IMR-90 (cell line): ENCODE results near the gene FOXK1. TPM values are rescaled to one million over a fixed set of nuclear protein-coding genes. Genes with fewer than 3 reads are reported as not detected.

Experiments used
- ATAC-seq: fragments of 200-7000 bp; cut with Tn5 transposase; 2 replicates; pipeline ENCODE4 v1.9.1; 2020; ENCODE audit warnings: low read depth, mild to moderate bottlenecking, moderate library complexity
- BruUV-seq: library from RNA; stranded (reverse); fragments of 400-500 nt; replicated peaks from 2 replicates; lab custom pipeline; 2021; lab: Mats Ljungman, UMichigan
- CTCF ChIA-PET: fragments of 300-600 bp; formaldehyde crosslinking; extraction: SDS; loops from one replicate; lab custom pipeline; 2021; ENCODE audit warnings: antibody characterized with exemption; lab: Yijun Ruan, JAX
- POLR2A ChIA-PET: fragments of 300-600 bp; sonication (Branson Sonifier 250); formaldehyde crosslinking; loops from one replicate; lab custom pipeline; 2022; ENCODE audit warnings: antibody characterized with exemption; ENCODE audit not compliant: unreplicated experiment; lab: Charles Lee
- DNase-seq: peaks from one replicate; pipeline ENCODE4 v3.0.0; 2013
- H2AFZ ChIP-seq: replicated peaks from 2 replicates; pipeline ENCODE3; 2013; ENCODE audit warnings: low read length, mild to moderate bottlenecking; ENCODE audit not compliant: poor library complexity
- H2AK5ac ChIP-seq: 2 replicates; pipeline ENCODE4 v1.6.1; 2013; ENCODE audit warnings: low read depth, low read length, inconsistent platforms
- H2AK9ac ChIP-seq: replicated peaks from 2 replicates; pipeline ENCODE3; 2013; ENCODE audit warnings: mild to moderate bottlenecking, low read depth, low read length, moderate library complexity; ENCODE audit not compliant: poor library complexity
- H2BK120ac ChIP-seq: 2 replicates; pipeline ENCODE4 v1.6.1; 2013; ENCODE audit warnings: low read depth, low read length, inconsistent platforms
- H2BK15ac ChIP-seq: 3 replicates; pipeline ENCODE4 v1.6.1; 2013; ENCODE audit warnings: low read depth, low read length, inconsistent platforms
- H2BK20ac ChIP-seq: 2 replicates; pipeline ENCODE4 v1.6.1; 2013; ENCODE audit warnings: low read depth, mild to moderate bottlenecking, inconsistent platforms, low read length, moderate library complexity
- H2BK5ac ChIP-seq: 2 replicates; pipeline ENCODE4 v1.6.1; 2013; ENCODE audit warnings: mild to moderate bottlenecking, low read depth, low read length, inconsistent platforms; ENCODE audit not compliant: poor library complexity, severe bottlenecking
- H3K14ac ChIP-seq: replicated peaks from 2 replicates; pipeline ENCODE4 v1.6.1; 2013; ENCODE audit warnings: low read depth, low read length, inconsistent platforms
- H3K18ac ChIP-seq: 2 replicates; pipeline ENCODE4 v1.6.1; 2013; ENCODE audit warnings: low read depth, low read length, control low read depth
- H3K23ac ChIP-seq: 2 replicates; pipeline ENCODE4 v1.6.1; 2013; ENCODE audit warnings: low read depth, low read length, inconsistent platforms
- H3K27ac ChIP-seq: 2 replicates; pipeline ENCODE4 v1.5.1; 2013; ENCODE audit warnings: mild to moderate bottlenecking, control low read depth, low read length; ENCODE audit not compliant: insufficient read depth
- H3K27me3 ChIP-seq: 2 replicates; pipeline ENCODE4 v1.6.1; 2013; ENCODE audit warnings: low read length; ENCODE audit not compliant: control insufficient read depth, insufficient read depth
- H3K36me3 ChIP-seq: 2 replicates; pipeline ENCODE4 v1.6.1; 2013; ENCODE audit warnings: low read length, mixed read lengths; ENCODE audit not compliant: control insufficient read depth, insufficient read depth
- H3K4ac ChIP-seq: 2 replicates; pipeline ENCODE4 v1.6.1; 2013; ENCODE audit warnings: low read depth, low read length, inconsistent platforms
- H3K4me1 ChIP-seq: 2 replicates; pipeline ENCODE4 v1.6.1; 2013; ENCODE audit warnings: low read length, mixed read lengths; ENCODE audit not compliant: control insufficient read depth, insufficient read depth
- H3K4me2 ChIP-seq: 2 replicates; pipeline ENCODE4 v1.6.1; 2013; ENCODE audit warnings: low read depth, mild to moderate bottlenecking, control low read depth, low read length, moderate library complexity
- H3K4me3 ChIP-seq: 2 replicates; pipeline ENCODE4 v1.5.1; 2013; ENCODE audit warnings: low read depth, mild to moderate bottlenecking, control low read depth, low read length, moderate library complexity; ENCODE audit not compliant: insufficient read depth
- H3K56ac ChIP-seq: 2 replicates; pipeline ENCODE4 v1.6.1; 2013; ENCODE audit warnings: low read length, inconsistent platforms; ENCODE audit not compliant: insufficient read depth; ENCODE audit errors: extremely low read depth
- H3K79me1 ChIP-seq, 2 experiments: 2 replicates each; pipeline ENCODE4 v1.6.1; 2013; ENCODE audit warnings: low read length in 2 of 2, inconsistent platforms in 1 of 2, low read depth in 1 of 2
- H3K9ac ChIP-seq: 2 replicates; pipeline ENCODE4 v1.6.1; 2013; ENCODE audit warnings: low read depth, low read length, control low read depth
- H3K9me1 ChIP-seq: 2 replicates; pipeline ENCODE4 v1.6.1; 2013; ENCODE audit warnings: low read length, inconsistent platforms; ENCODE audit not compliant: insufficient read depth
- H3K9me3 ChIP-seq: 2 replicates; pipeline ENCODE4 v1.6.1; 2013; ENCODE audit warnings: low read length; ENCODE audit not compliant: control insufficient read depth, insufficient read depth
- H4K20me1 ChIP-seq: 2 replicates; pipeline ENCODE4 v1.6.1; 2013; ENCODE audit warnings: low read length, inconsistent platforms; ENCODE audit not compliant: insufficient read depth
- H4K5ac ChIP-seq: 2 replicates; pipeline ENCODE4 v1.6.1; 2013; ENCODE audit warnings: mild to moderate bottlenecking, low read depth, low read length, control low read depth
- H4K8ac ChIP-seq, 2 experiments: 2 replicates each; pipeline ENCODE4 v1.6.1; 2013; ENCODE audit warnings: low read depth in 2 of 2, low read length in 2 of 2, control low read depth in 1 of 2, inconsistent platforms in 1 of 2
- H4K91ac ChIP-seq: 2 replicates; pipeline ENCODE4 v1.6.1; 2013; ENCODE audit warnings: low read depth, low read length, inconsistent platforms; ENCODE audit not compliant: insufficient read depth
- BHLHE40 ChIP-seq: fragments of 150-350 bp; IDR thresholded peaks from 2 replicates; pipeline ENCODE4 v1.6.1; 2016; ENCODE audit warnings: mild to moderate bottlenecking, low read depth, low read length
- CEBPB ChIP-seq: IDR thresholded peaks from 2 replicates; pipeline ENCODE4 v1.6.1; 2012; ENCODE audit warnings: low read depth, low read length, improper control_type of control experiment
- CHD1 ChIP-seq: IDR thresholded peaks from 2 replicates; pipeline ENCODE4 v1.6.1; 2012; ENCODE audit warnings: low read depth, low read length, improper control_type of control experiment
- ELK1 ChIP-seq: fragments of 150-350 bp; IDR thresholded peaks from 2 replicates; pipeline ENCODE4 v1.6.1; 2016; ENCODE audit warnings: low read depth, mild to moderate bottlenecking, low read length, moderate library complexity, borderline replicate concordance
- FOS ChIP-seq: fragments of 150-350 bp; IDR thresholded peaks from 2 replicates; pipeline ENCODE4 v1.6.1; 2016; ENCODE audit warnings: low read depth, low read length
- MAFK ChIP-seq: IDR thresholded peaks from 2 replicates; pipeline ENCODE4 v1.6.1; 2012; ENCODE audit warnings: low read depth, low read length, improper control_type of control experiment
- MAZ ChIP-seq: IDR thresholded peaks from 2 replicates; pipeline ENCODE4 v1.6.1; 2012; ENCODE audit warnings: low read depth, mild to moderate bottlenecking, low read length, improper control_type of control experiment, moderate library complexity, borderline replicate concordance
- NFE2L2 ChIP-seq: fragments of 150-350 bp; IDR thresholded peaks from 2 replicates; pipeline ENCODE4 v1.6.1; 2016; ENCODE audit warnings: low read depth, mild to moderate bottlenecking, low read length
- POLR2A ChIP-seq: IDR thresholded peaks from 2 replicates; pipeline ENCODE4 v1.6.1; 2012; ENCODE audit warnings: mild to moderate bottlenecking, low read depth, low read length
- RCOR1 ChIP-seq: IDR thresholded peaks from 2 replicates; pipeline ENCODE4 v1.6.1; 2012; ENCODE audit warnings: mild to moderate bottlenecking, low read length, improper control_type of control experiment; ENCODE audit not compliant: insufficient replicate concordance
- RFX5 ChIP-seq: IDR thresholded peaks from 2 replicates; pipeline ENCODE4 v1.8.0; 2012; ENCODE audit warnings: low read depth, mild to moderate bottlenecking, low read length, moderate library complexity
- SMC3 ChIP-seq: fragments of 150-350 bp; IDR thresholded peaks from 2 replicates; pipeline ENCODE4 v1.6.1; 2016; ENCODE audit warnings: low read depth, mild to moderate bottlenecking, antibody characterized with exemption, low read length, moderate library complexity
- WGBS, 2 experiments: methylation state at CpG; one replicate each; pipeline versions ENCODE4 v1.1.5 to v1.1.7; 2013; ENCODE audit warnings: missing lambda C conversion rate in 2 of 2; ENCODE audit not compliant: insufficient read length in 1 of 2; ENCODE audit errors: extremely low coverage in 2 of 2; 5-methylcytosine and 5-hydroxymethylcytosine counted together
- dilution Hi-C: fragments of 300-500 bp; cut with HindIII; formaldehyde crosslinking; loops from one replicate; pipeline ENCODE4 v1.14.3; 2018; ENCODE audit warnings: low sequenced_read_pairs; ENCODE audit not compliant: unreplicated experiment
- in situ Hi-C: fragments of 300-500 bp; cut with MboI; formaldehyde crosslinking; loops from 3 replicates; pipeline ENCODE4 v1.14.3; 2019; ENCODE audit warnings: low sequenced_read_pairs, inconsistent platforms, mixed read lengths
- intact Hi-C: fragments of 100-400 bp; cut with micrococcal nuclease; formaldehyde crosslinking; loops from 2 replicates; pipeline ENCODE4 v1.10.0; 2022
- polyA plus RNA-seq, 3 experiments: library from polyadenylated mRNA; depleted of rRNA; stranded (reverse); fragments of >200 nt; gene quantifications; 2 replicates each; pipeline ENCODE4 v1.2.3, GENCODE V29; 2012; ENCODE audit warnings: low replicate concordance in 1 of 3
- total RNA-seq: library from RNA; depleted of rRNA; stranded (reverse); fragments of >200 nt; gene quantifications from 2 replicates; pipeline ENCODE4 v1.2.3, GENCODE V29; 2012
- TF ChIP-seq, protein P1 (sequence below): conservative IDR thresholded peaks from 2 replicates; pipeline ENCODE4 v1.5.1; 2012; ENCODE audit warnings: mild to moderate bottlenecking, low read depth, low read length, improper control_type of control experiment

FOXK1 gene
- total and polyA plus RNA-seq, 2 of the 4 experiments (the other 2 are of a cell fraction): 4.3 to 8.8 TPM

DNA sequence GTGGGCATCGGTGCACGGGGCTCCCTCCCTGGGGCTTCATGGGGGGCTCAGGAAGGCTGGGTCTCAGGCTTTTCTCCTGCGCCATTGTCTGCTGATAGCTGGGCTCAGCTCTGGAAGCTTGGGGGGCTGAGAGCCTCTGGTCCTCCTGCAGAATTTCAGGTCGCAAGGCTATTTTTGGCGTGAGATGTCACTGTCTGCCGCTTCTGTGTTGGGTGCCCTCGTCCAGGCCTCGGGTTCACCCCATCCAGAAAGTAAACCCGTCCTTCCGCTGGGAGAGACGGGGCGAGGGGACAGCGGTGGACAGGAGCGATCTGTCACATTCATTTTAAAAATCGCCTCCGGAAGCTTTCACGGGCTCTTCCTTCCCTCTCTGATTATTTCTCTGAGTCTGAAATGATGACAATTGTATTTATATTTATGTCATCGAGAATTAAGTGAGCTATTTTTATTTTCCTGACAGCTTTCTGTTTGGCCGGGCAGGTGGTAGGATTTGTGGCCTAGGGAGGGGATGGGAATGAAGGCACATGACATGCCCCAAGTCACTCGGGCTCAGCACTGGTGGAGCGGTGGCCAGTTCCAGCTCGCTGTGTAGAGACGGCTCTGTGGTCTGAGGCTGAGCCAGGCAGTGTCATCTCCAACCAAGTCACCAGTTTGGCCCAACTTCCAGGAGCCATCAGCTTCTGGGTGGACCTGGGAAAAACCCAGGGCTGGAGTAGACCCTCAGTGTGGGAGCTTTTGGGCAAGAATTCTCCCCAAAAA, 52.7 kb downstream of the FOXK1 start:
- Histone ChIP-seq H4K20me1 (peaks cover 28% of the 10 kb centered on the region), H2BK5ac (no peak overlapping the region), H4K91ac (no peak overlapping the region), H2AFZ (no peak overlapping the region), H3K79me1 (peaks cover 38 to 89% of the 10 kb centered on the region in 2 experiments), H2BK15ac (no peak overlapping the region), H2BK20ac (no peak overlapping the region), H3K14ac (no peak overlapping the region), H4K5ac (no peak overlapping the region), H3K36me3 (peaks cover 24% of the 10 kb centered on the region), H3K4me3 (no peak overlapping the region), H3K9me3 (no peaks in the 10 kb centered on the region), H3K27ac (no peak overlapping the region), H2BK120ac (no peak overlapping the region), H3K4me1 (peaks cover 11% of the 10 kb centered on the region), H3K23ac (no peak overlapping the region), H3K4ac (no peak overlapping the region), H3K18ac (no peak overlapping the region), H4K8ac (no peak overlapping the region), H2AK5ac (no peak overlapping the region), H3K9me1 (peaks cover 28% of the 10 kb centered on the region), H2AK9ac (no peak overlapping the region), H3K4me2 (no peak overlapping the region), H3K56ac (no peak overlapping the region), H3K9ac (no peak overlapping the region), H3K27me3 (no peaks in the 10 kb centered on the region)
- DNase-seq (no peak), ATAC-seq (no peak)
- POLR2A ChIA-PET: no interaction called here
- in situ Hi-C loops (no loop called here), dilution Hi-C loops (no loop called here), intact Hi-C loops (no loop called here)
- TF ChIP-seq FOS: no peak
- no peak for TF ChIP-seq RCOR1
- TF ChIP-seq, protein P1, sequence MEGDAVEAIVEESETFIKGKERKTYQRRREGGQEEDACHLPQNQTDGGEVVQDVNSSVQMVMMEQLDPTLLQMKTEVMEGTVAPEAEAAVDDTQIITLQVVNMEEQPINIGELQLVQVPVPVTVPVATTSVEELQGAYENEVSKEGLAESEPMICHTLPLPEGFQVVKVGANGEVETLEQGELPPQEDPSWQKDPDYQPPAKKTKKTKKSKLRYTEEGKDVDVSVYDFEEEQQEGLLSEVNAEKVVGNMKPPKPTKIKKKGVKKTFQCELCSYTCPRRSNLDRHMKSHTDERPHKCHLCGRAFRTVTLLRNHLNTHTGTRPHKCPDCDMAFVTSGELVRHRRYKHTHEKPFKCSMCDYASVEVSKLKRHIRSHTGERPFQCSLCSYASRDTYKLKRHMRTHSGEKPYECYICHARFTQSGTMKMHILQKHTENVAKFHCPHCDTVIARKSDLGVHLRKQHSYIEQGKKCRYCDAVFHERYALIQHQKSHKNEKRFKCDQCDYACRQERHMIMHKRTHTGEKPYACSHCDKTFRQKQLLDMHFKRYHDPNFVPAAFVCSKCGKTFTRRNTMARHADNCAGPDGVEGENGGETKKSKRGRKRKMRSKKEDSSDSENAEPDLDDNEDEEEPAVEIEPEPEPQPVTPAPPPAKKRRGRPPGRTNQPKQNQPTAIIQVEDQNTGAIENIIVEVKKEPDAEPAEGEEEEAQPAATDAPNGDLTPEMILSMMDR: no peak
- no peak for TF ChIP-seq CHD1
- TF ChIP-seq CEBPB: no peak
- no peak for TF ChIP-seq BHLHE40
- TF ChIP-seq POLR2A: no peak
- TF ChIP-seq MAFK: no peak
- no peak for TF ChIP-seq RFX5
- TF ChIP-seq NFE2L2: no peak
- no peak for TF ChIP-seq ELK1
- no peak for TF ChIP-seq MAZ
- TF ChIP-seq SMC3: no peak
- BruUV-seq: no TSS peak
- CTCF ChIA-PET: no interaction called here
- 88% methylated on average over 8 of the region's 23 CpGs; no CpG with 5 or more reads in 1 of the 2 experiments for WGBS, 2 experiments
